ENCODE data around the gene CCL23.

CCL23 gene

GRCh38 chr17:35968520-35969054 is 49.2 kb downstream of the CCL23 start:
- no peak for DNase-seq

DNA sequence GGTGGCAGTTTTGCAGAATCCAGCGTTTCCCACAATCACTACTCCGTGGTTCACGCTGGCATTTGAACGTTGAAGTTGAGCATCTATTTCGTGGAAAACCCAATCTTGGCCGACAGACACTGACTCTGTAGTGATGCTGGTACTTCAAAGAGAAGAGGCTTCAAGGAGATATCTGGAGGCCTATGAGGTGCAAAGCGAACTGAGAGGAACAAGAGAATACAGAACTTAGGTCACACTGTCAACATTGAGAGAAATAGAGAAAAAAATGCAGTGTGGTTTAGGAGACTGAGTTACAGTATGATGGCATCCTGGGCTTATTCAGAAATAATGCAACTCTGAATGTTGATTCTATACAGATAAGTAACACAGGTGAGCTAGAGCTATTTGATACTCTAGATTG is 52.5 kb downstream of the CCL23 start:
- DNase-seq = no peak

DNA sequence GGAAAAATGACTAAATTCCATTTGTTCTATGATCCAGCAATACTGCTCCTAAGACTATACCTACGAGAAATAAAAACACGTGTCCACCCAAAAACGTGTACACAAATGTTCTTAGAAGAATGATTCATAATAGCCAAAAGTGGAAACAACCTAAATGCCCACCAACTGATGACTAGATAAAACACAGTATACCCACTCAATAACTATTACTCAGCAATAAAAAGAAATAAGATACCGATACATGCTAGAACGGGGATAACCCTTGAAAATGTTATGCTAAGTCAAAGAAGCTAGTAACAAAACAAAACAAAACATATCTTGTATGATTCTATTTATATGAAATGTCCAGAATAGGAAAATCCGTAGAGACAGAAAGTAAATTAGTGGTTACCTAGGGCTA is 54.1 kb downstream of the CCL23 start:
- DNase-seq = no peak
